ENCODE measurements around the gene UBE2N. TPM values are rescaled to one million over a fixed set of nuclear protein-coding genes. Genes with fewer than 3 reads are reported as not detected.

Gene UBE2N
- total RNA-seq (2022; extraction: Qiagen RNA extraction; ENCODE audit: low read depth) = 158 to 184 TPM (median 176 TPM) in 5 replicates

GRCh38 chr12:93441617-93442410 is at the start of gene UBE2N:
UBE2N (minus strand) TSS chr12:93441947; CDS start chr12:93441884, 63 bp downstream.

GRCh38 chr12:93467351-93468007 is 25.7 kb upstream of the UBE2N start, which contains the start of gene MRPL42:
MRPL42 (plus strand) TSS chr12:93467514; CDS start chr12:93469286, 1,772 bp downstream.

GRCh38 chr12:93377252-93378195 is 64.2 kb downstream of the UBE2N start, which contains the start of gene NUDT4:
NUDT4 (plus strand) TSS chr12:93377925; CDS start chr12:93378323, 398 bp downstream.

Other genes starting within 250 kb of the UBE2N start
- gene NUDT4, start 64.0 kb downstream of the UBE2N start, total RNA-seq (2022; extraction: Qiagen RNA extraction; ENCODE audit: low read depth) = 27.5 to 42.1 TPM (median 35.5 TPM) in 5 replicates
- gene MRPL42, start 25.6 kb upstream of the UBE2N start, total RNA-seq (2022; extraction: Qiagen RNA extraction; ENCODE audit: low read depth) = 49.5 to 59.2 TPM (median 56.0 TPM) in 5 replicates
- gene SOCS2, start 130.7 kb upstream of the UBE2N start, total RNA-seq (2022; extraction: Qiagen RNA extraction; ENCODE audit: low read depth) = 23.1 to 32.3 TPM (median 27.1 TPM) in 5 replicates
- gene CRADD, start 235.4 kb upstream of the UBE2N start, total RNA-seq (2022; extraction: Qiagen RNA extraction; ENCODE audit: low read depth) = 9.6 to 15.8 TPM (median 10.9 TPM) in 5 replicates